Smooth muscle cell (in vitro differentiated cells): ENCODE data around the gene SUGCT. TPM values are rescaled to one million over a fixed set of nuclear protein-coding genes. Genes with fewer than 3 reads are reported as not detected.

Experiments
- DNase-seq: peaks from one replicate; lab custom pipeline; 2025; ENCODE audit not compliant: unreplicated experiment; lab: John Stamatoyannopoulos, UW
- H2AFZ ChIP-seq: fragments of 200-600 bp; sonication (generic); 2 replicates; pipeline ENCODE4 v1.6.0; 2016; ENCODE audit warnings: antibody characterized with exemption, low read depth, mild to moderate bottlenecking
- H3F3A ChIP-seq: fragments of 200-600 bp; sonication (generic); 2 replicates; pipeline ENCODE4 v1.6.0; 2017; ENCODE audit warnings: antibody characterized with exemption, low read depth
- H3K27ac ChIP-seq: fragments of 200-600 bp; sonication (generic); 2 replicates; pipeline ENCODE4 v1.5.1; 2016; ENCODE audit warnings: low read depth, mild to moderate bottlenecking
- H3K27me3 ChIP-seq: fragments of 200-600 bp; sonication (generic); 2 replicates; pipeline ENCODE4 v1.6.1; 2016; ENCODE audit warnings: low read depth, mild to moderate bottlenecking
- H3K36me3 ChIP-seq: fragments of 200-600 bp; sonication (generic); 2 replicates; pipeline ENCODE4 v1.5.1; 2016; ENCODE audit warnings: low read depth
- H3K4me1 ChIP-seq: fragments of 200-600 bp; sonication (generic); 2 replicates; pipeline ENCODE4 v1.5.1; 2016; ENCODE audit warnings: low read depth
- H3K4me2 ChIP-seq: fragments of 200-600 bp; sonication (generic); 2 replicates; pipeline ENCODE4 v1.6.0; 2016; ENCODE audit warnings: mild to moderate bottlenecking
- H3K4me3 ChIP-seq: fragments of 200-600 bp; sonication (generic); 2 replicates; pipeline ENCODE4 v1.5.1; 2016; ENCODE audit warnings: mild to moderate bottlenecking
- H3K79me2 ChIP-seq: fragments of 200-600 bp; sonication (generic); 2 replicates; pipeline ENCODE4 v1.6.0; 2016; ENCODE audit warnings: low read depth, mild to moderate bottlenecking
- H3K9ac ChIP-seq: fragments of 200-600 bp; sonication (generic); 2 replicates; pipeline ENCODE4 v1.6.0; 2016; ENCODE audit warnings: low read depth
- H3K9me3 ChIP-seq: fragments of 200-600 bp; sonication (generic); replicated peaks from 2 replicates; pipeline ENCODE4 v1.5.1; 2016; ENCODE audit warnings: low read depth
- H4K20me1 ChIP-seq: fragments of 200-600 bp; sonication (generic); 2 replicates; pipeline ENCODE4 v1.6.0; 2016; ENCODE audit warnings: low read depth
- CTCF ChIP-seq: fragments of 200-600 bp; sonication (generic); IDR thresholded peaks from 2 replicates; pipeline ENCODE4 v1.5.1; 2017; ENCODE audit warnings: borderline replicate concordance, mild to moderate bottlenecking, antibody characterized with exemption; ENCODE audit not compliant: insufficient read depth, poor library complexity, severe bottlenecking
- WGBS: methylation state at CpG from one replicate; pipeline ENCODE4 v1.1.7; 2016; ENCODE audit warnings: low lambda C conversion rate; 5-methylcytosine and 5-hydroxymethylcytosine counted together
- polyA plus RNA-seq: library from polyadenylated mRNA; unstranded; fragments of >200 nt; fragmentation: Nextera tagmentation; extraction: Ambion mirVana; gene quantifications from 2 replicates; pipeline ENCODE4 v1.2.1, GENCODE V29; 2016
- total RNA-seq: library from RNA; depleted of rRNA; stranded (reverse); fragments of >200 nt; gene quantifications from 2 replicates; pipeline ENCODE4 v1.2.3, GENCODE V29; 2014

The SUGCT gene
- total and polyA plus RNA-seq, 2 experiments from 2014 or later = 16.9 to 65.8 TPM

- no peaks in the 10 kb centered on the region for H3F3A ChIP-seq
- H3K27ac ChIP-seq = peak overlapping the region; percentile 25
- no peak overlapping the region for H3K9ac ChIP-seq
- no peaks in the 10 kb centered on the region for H3K27me3 ChIP-seq
- no peak overlapping the region for H2AFZ ChIP-seq
- H4K20me1 ChIP-seq = no peaks in the 10 kb centered on the region
- H3K79me2 ChIP-seq = no peaks in the 10 kb centered on the region
- no peak for TF ChIP-seq CTCF
- H3K4me3 ChIP-seq = no peak overlapping the region
- DNase-seq = no peak
- H3K9me3 ChIP-seq = no peaks in the 10 kb centered on the region
- H3K4me2 ChIP-seq = peak overlapping the region; percentile 11
- no peaks in the 10 kb centered on the region for H3K36me3 ChIP-seq
- H3K4me1 ChIP-seq = no peaks in the 10 kb centered on the region
Measured at GRCh38 chr7:40324914-40325313, 190.1 kb downstream of the SUGCT start.

GRCh38 chr7:40327113-40327512 lies 192.3 kb downstream of the SUGCT start:
- H4K20me1 ChIP-seq = no peaks in the 10 kb centered on the region
- no peak for TF ChIP-seq CTCF
- H3K4me2 ChIP-seq = no peak overlapping the region
- H3K9me3 ChIP-seq = no peaks in the 10 kb centered on the region
- no peaks in the 10 kb centered on the region for H3K27me3 ChIP-seq
- H3K9ac ChIP-seq = no peak overlapping the region
- DNase-seq = no peak
- WGBS = 91% methylated on average over 2 of the region's 2 CpGs
- no peaks in the 10 kb centered on the region for H3K79me2 ChIP-seq
- no peak overlapping the region for H2AFZ ChIP-seq
- H3K4me1 ChIP-seq = no peaks in the 10 kb centered on the region
- no peak overlapping the region for H3K27ac ChIP-seq
- no peak overlapping the region for H3K4me3 ChIP-seq
- no peaks in the 10 kb centered on the region for H3F3A ChIP-seq
- H3K36me3 ChIP-seq = no peaks in the 10 kb centered on the region

GRCh38 chr7:40327873-40328272 lies 193.1 kb downstream of the SUGCT start:
- H3K27me3 ChIP-seq = no peaks in the 10 kb centered on the region
- no peak overlapping the region for H3K27ac ChIP-seq
- no peak overlapping the region for H2AFZ ChIP-seq
- H3K4me3 ChIP-seq = no peak overlapping the region
- H3K4me2 ChIP-seq = no peak overlapping the region
- TF ChIP-seq CTCF = no peak
- H3K9me3 ChIP-seq = no peaks in the 10 kb centered on the region
- H3K4me1 ChIP-seq = no peaks in the 10 kb centered on the region
- no peaks in the 10 kb centered on the region for H3K79me2 ChIP-seq
- no peaks in the 10 kb centered on the region for H3F3A ChIP-seq
- no peaks in the 10 kb centered on the region for H4K20me1 ChIP-seq
- no peak for DNase-seq
- H3K9ac ChIP-seq = no peak overlapping the region
- H3K36me3 ChIP-seq = no peaks in the 10 kb centered on the region

- Histone ChIP-seq H4K20me1 (no peaks in the 10 kb centered on the region), H3K36me3 (no peaks in the 10 kb centered on the region), H3K27ac (peak overlapping the region; percentile 17), H3K9ac (no peak overlapping the region), H3K27me3 (no peaks in the 10 kb centered on the region), H3K4me1 (no peaks in the 10 kb centered on the region), H3K9me3 (no peaks in the 10 kb centered on the region), H3K4me3 (no peak overlapping the region), H3K4me2 (no peak overlapping the region), H3K79me2 (no peaks in the 10 kb centered on the region), H3F3A (no peaks in the 10 kb centered on the region), H2AFZ (peak overlapping the region; percentile 35)
- no peak for DNase-seq
- WGBS = 88% methylated on average over 1 of the region's 1 CpG
- TF ChIP-seq CTCF = peak; percentile 81
Measured at GRCh38 chr7:40329601-40330153, 194.9 kb downstream of the SUGCT start.
